GM21423 (cell line): ENCODE measurements around the gene FAM187B.

Experiments used
- ATAC-seq: cut with Tn5 transposase; IDR thresholded peaks from one replicate; pipeline ENCODE4 v1.9.1; 2021; ENCODE audit warnings: mild to moderate bottlenecking, moderate library complexity; ENCODE audit not compliant: unreplicated experiment

Gene FAM187B

DNA sequence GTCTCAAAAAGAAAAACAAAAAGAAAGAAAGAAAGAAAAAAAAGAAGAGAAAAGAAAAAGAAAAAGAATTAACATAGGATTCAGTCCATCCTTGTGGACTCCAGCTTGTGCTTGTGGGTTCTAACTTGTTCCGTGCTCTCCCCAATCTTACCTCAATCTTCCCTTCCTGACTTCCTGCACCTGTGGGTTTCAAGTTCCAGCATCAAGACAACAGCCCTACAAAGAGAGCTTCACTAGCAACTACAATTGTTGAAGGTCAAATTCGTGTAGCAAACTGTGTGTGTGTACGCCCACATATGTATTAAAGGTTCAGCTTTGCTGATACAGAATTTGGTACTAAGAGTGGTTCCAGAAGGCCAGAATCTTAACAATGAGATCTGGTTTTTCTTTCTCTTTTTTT, 48.7 kb downstream of the FAM187B start:
- ATAC-seq = no peak

DNA sequence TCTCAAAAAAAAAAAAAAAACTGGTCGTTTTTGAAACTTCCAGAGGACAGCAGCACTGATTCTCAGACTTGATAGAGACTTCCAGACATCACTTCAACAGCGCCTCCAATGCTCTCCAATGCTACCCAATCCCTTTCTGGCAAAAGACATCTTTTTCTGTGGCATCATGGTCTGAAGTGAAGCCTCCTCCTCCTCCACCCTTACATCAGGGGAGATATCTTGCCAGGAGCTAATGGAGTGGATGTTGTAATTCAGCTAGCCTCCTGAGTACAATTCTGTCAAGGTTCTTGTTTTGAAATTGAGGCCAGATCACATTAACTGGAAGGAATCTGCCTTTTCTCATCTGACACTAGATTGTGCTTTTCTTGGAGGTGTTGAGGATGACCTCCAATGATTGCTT, 49.8 kb downstream of the FAM187B start:
- no peak for ATAC-seq

DNA sequence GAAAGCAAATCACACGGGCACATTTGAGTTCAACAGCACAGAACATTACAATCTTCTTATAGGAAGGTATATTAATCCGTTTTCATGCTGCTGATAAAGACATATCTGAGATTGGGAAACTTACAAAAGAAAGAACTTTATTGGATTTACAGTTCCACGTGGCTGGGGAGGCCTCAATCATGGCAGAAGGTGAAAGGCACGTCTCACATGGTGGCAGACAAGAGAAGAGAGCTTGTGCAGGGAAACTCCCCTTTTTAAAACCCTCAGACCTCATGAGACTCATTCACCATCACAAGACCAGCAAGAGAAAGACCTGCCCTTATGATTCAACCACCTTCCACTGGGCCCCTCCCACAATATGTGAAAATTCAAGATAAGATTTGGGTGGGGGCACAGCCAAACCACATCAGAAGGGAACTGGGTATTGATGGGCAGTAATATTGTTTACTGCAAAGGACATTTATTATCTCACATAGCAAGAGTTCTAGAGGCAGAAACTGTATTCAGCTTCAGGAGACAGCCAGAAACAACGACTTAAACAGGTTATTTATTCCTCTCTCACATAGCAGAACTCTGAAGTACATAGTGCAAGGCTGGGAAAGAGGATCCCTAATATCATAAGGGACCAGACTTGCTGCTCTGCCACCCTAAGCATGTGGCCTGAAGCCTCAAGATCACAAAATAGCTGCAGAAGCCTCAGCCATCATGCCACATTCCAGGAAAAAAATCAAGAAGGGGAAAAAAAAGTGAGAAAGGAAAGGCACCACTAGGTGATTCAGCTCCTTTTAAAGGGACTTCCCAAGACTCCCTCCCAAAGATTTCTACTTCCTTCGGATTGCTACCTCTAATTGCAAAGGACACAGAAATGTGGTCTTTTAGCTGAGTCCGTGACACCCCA, 50.9 kb downstream of the FAM187B start:
- ATAC-seq = no peak

DNA sequence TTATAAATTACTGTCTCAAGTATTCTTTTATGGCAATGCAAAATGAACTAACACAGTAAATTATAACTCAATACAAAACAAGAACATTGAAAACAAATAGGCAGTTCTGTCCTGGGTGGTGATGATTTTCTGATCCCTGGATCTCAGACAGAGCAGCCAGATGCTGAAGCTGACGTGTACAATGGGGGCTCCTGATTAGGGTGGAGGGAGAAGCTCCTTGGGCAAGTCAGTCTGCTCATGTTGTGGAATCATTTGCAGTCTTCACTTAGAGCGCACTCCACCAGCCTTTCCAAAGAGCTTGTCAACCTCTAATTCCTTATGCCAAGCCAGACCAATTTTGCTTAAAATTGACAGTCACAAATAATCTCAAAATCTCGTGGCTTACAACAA, 52.4 kb downstream of the FAM187B start:
- no peak for ATAC-seq
